Stimulated activated CD4-positive, alpha-beta T cell treated with anti-CD3 and anti-CD28 coated beads, Interleukin-4, amount 100 ng/mL, for 1 hour (primary cell): Measurements from ENCODE around the gene RPL10L.

Experiments used
- DNase-seq: peaks from one replicate; pipeline ENCODE4 v3.0.0-alpha.2; 2020

RPL10L gene

DNA sequence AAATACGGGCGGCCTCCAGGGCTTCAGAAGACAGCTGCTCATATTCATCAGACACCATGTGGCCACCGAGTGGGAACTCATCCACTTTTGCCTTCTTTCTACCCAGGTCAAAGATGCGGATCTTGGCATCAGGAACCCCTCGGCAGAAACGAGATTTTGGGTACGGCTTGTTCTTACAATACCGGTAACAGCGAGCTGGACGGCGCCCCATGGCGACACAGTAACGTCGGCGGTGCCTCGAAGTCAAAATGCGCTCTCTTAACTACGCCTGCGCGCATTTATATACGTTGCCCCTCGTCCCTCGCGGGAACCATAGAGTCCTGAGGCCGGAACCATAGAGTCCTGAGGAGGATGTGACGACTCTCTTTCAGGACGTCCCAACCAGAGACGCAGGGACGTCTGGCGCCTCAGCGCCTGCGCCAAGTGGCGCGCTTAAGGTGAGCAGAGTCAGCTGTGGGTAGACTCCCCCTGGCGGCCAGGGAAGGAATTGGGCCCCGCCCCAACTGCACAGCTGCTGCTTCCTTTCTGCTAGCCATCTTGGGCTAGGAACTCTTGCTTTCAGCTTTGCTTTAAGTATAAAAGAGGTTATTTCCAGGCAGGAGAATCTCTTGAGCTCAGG, at the start of gene RPL10L:
TSS of gene RPL10L (minus strand) at position 256 of the 619 bp plus-strand sequence. CDS start at position 211, 45 bp downstream.
- DNase-seq, result no peak

GRCh38 chr14:46691819-46692218, 40.2 kb upstream of the RPL10L start:
- DNase-seq, result no peak

DNA sequence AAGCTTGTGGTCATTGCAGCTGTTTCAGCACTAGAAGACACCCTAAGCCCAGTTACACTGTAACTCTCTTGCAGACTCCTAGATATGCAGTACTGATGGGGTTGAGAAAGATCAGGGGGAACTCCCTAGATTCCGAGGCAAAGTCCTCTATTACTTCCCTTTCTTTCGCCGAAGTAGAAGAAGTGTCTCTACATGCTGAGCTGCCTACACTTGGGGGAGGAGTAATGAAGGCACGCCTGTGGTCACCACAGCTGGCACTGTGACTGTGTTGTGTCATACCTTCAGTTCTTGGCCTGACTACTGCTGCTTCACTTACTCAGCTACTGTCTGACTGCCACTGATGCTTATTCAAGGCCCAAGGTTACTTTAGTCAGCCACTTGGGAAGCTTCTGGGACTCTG, 35.1 kb upstream of the RPL10L start:
- no peak for DNase-seq

GRCh38 chr14:46672128-46672527, 20.5 kb upstream of the RPL10L start:
- DNase-seq, result no peak

DNA sequence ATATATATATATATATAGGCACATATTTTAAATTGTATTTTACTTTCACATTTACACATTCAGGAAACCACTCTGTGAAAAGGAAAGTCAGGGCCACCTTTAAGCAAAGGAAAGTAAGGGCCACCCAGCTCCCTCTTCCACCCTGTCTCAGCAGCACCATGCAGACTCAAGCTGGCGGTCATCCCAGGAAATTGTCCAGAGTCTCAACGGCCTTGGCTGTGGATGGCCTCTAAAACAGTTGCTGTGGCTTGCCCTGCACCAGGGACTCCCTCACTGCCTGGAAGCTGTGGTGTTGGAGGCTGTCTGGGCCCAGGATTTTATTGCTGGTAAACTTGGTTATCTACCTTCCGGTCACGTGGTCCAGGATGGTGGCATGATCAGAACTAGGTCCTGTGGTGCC, 11.8 kb upstream of the RPL10L start:
- no peak for DNase-seq

DNA sequence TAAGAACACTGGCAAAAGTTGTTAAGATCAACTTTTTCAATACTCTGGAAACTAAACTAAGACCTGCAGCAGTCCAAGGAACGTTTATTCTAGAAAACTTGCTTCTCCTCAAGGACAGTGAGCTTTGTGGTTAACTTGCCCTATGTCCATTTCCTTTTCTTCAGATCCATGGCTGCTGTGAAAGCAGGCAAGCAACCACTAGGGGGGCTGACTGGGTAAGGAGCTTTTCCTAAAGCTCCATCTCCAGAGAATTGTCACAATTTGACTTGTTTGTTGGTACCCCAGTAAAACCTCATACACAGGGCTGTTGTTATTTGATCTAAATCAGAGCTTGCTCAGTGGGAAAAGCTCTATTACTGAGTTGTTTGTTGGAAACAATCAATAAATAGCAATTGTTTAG, 10.1 kb upstream of the RPL10L start:
- no peak for DNase-seq

DNA sequence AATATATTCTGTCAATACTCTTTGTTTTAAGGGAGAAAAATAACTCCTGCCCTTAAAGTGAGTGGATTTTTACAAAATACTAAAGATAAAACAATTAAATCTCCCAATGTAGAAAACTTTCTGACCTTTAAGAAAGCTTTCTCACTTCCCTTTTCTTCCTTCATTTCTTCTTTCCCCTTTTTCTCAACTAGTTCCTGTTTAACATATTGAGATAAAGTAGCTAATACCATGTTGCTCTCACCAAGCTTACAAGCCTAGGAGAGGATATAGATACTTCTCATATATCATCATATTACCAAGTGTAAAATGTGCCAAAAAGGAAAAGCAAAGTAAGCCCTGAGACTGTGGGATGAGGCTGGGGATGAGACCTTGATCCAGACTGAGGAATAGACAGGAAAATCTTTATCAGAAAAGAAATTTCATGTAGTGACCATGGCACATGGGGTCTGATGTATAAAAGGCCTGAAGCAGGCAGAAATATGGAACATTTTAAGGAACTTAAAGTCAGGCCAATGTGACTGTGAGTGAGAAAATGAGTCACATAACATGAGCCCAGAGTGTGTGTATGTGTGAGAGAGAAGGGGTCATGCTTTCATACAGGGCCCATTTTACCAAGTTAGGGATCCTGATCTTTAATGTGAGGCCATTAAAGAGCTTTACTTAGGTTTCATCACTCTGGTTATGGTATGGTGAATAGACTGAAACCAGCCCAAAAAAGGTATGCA, 1.6 kb upstream of the RPL10L start:
- no peak for DNase-seq

- no peak for DNase-seq
Measured at GRCh38 chr14:46646796-46647195, 4.8 kb downstream of the RPL10L start.

GRCh38 chr14:46626876-46627275, 24.7 kb downstream of the RPL10L start:
- DNase-seq, result no peak
